Measurements from ENCODE around the gene SDR42E1. TPM values are rescaled to one million over a fixed set of nuclear protein-coding genes. Genes with fewer than 3 reads are reported as not detected.

Gene SDR42E1
- total and polyA plus RNA-seq, 2 of the 8 experiments (the other 6 are each of a cell fraction or from before 2014, with no cell fraction given): 0.03 TPM; not detected in 1

DNA sequence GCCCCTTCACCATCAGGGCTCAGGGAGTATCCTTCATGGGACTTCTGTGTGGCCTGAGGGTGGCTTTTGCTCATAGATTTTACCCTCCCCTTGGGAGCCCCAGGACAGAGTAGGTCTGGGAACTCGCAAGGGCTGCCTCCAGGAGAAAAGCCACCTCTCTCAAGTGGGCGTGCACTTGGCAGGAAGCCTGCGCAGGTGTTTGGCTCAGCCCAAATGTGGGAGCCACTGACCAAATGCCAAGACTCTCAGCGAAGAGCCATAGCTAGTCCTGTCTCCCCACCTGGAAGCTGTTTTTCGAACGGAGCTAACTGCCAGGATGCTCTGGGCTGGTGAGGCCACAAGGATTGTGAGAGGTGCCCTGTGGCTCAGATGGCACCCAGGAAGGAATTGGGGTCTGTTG is 21.7 kb upstream of the SDR42E1 start:
- 86% methylated on average over 6 of the region's 6 CpGs; no CpG with 5 or more reads in 1 of the 2 experiments for WGBS, 2 experiments (ENCODE audit: extremely low coverage in 1 of 2, insufficient coverage in 1 of 2, insufficient read length in 1 of 2, insufficient replicate concordance in 2 of 2, low coverage in 1 of 2, low lambda C conversion rate in 2 of 2, missing lambda C conversion rate in 1 of 2)
- no peaks in the 10 kb centered on the region for H3K36me3 ChIP-seq (ENCODE audit: control insufficient read depth in 2 of 4, insufficient read depth in 4 of 4, low read length in 3 of 4)
- H2AK5ac ChIP-seq (ENCODE audit: low read depth, low read length): no peak overlapping the region
- H2BK12ac ChIP-seq (ENCODE audit: low read depth, low read length): no peak overlapping the region
- H3K18ac ChIP-seq (ENCODE audit: extremely low read depth, low read length): no peak overlapping the region
- H4K20me1 ChIP-seq (replicated peaks in 1 of 2; ENCODE audit: control insufficient read depth in 1 of 2, insufficient read depth in 2 of 2, low read length in 2 of 2): peaks cover 0 to 2% of the 10 kb centered on the region in 2 experiments
- no peak overlapping the region for H3K4me2 ChIP-seq (ENCODE audit: insufficient read depth in 1 of 2, low read depth in 2 of 2, low read length in 2 of 2)
- H3K79me2 ChIP-seq (ENCODE audit: control insufficient read depth in 1 of 2, insufficient read depth in 2 of 2, low read length in 2 of 2): no peaks in the 10 kb centered on the region
- H3K23ac ChIP-seq (ENCODE audit: insufficient read length): no peak overlapping the region
- no peaks in the 10 kb centered on the region for H3K9me3 ChIP-seq (ENCODE audit: insufficient read depth in 2 of 2, low read depth in 1 of 2, low read length in 1 of 2)
- no peak overlapping the region for H2BK5ac ChIP-seq (ENCODE audit: low read depth, low read length)
- no peak overlapping the region for H3K56ac ChIP-seq (replicated peaks; ENCODE audit: insufficient read length, low read depth, low read length)
- no peak overlapping the region for H2BK20ac ChIP-seq (ENCODE audit: low read length)
- H4K91ac ChIP-seq (replicated peaks; ENCODE audit: insufficient read length, low read length): no peak overlapping the region
- H3K9ac ChIP-seq (replicated peaks in 1 of 4; ENCODE audit: extremely low read depth in 1 of 4, low read depth in 3 of 4, low read length in 3 of 4): no peak overlapping the region
- H3K79me1 ChIP-seq (ENCODE audit: low read depth, low read length): no peaks in the 10 kb centered on the region
- H4K8ac ChIP-seq (ENCODE audit: extremely low read depth, insufficient read depth, low read length): no peak overlapping the region
- H2BK15ac ChIP-seq (ENCODE audit: low read length): no peak overlapping the region
- DNase-seq (ENCODE audit: low read depth in 1 of 2, low spot score in 2 of 2) (no peak), FAIRE-seq (no peak)
- H3K4me3 ChIP-seq (ENCODE audit: extremely low read depth in 1 of 4, insufficient read depth in 2 of 4, low read depth in 3 of 4, low read length in 4 of 4): no peak overlapping the region
- no peak overlapping the region for H3K27ac ChIP-seq (ENCODE audit: low read depth, low read length)
- no peak overlapping the region for H2AFZ ChIP-seq (ENCODE audit: low read length)
- no peak overlapping the region for H3K4ac ChIP-seq (replicated peaks; ENCODE audit: insufficient read length, low read depth, low read length)
- H3K27me3 ChIP-seq (replicated peaks in 1 of 4; ENCODE audit: control insufficient read depth in 3 of 4, extremely low read depth in 1 of 4, insufficient read depth in 3 of 4, low read length in 3 of 4): no peaks in the 10 kb centered on the region
- CTCF ChIA-PET (ENCODE audit: partially characterized antibody): interaction anchor here (0.6 to 5.5 kb wide), 21 partner anchors 11 to 311 kb away, joined by 3 to 43 read pairs (median 4); no protein-coding TSS in a partner anchor
- no peaks in the 10 kb centered on the region; a peak in 1 of 7 replicates for H3K4me1 ChIP-seq (replicated peaks in 1 of 4; ENCODE audit: control insufficient read depth in 3 of 4, insufficient read depth in 4 of 4, low read length in 3 of 4)
- no peak overlapping the region for H4K5ac ChIP-seq (ENCODE audit: insufficient read length, low read depth, low read length)
- H3K23me2 ChIP-seq (ENCODE audit: low read depth, low read length): no peaks in the 10 kb centered on the region; the same call in 1 of the 2 replicates
- H2BK120ac ChIP-seq (replicated peaks; ENCODE audit: low read depth, low read length): no peak overlapping the region
- H3K14ac ChIP-seq (ENCODE audit: insufficient read length): no peak overlapping the region
- POLR2A ChIA-PET (ENCODE audit: partially characterized antibody): interaction anchor here (1.7 kb wide), 1 partner anchor 197 kb away, joined by 3 read pairs; no protein-coding TSS in a partner anchor
- TF ChIP-seq POLR2AphosphoS5 (IDR thresholded peaks at IDR 0.05; ENCODE audit: low read depth, low read length) (no peak), TBP (IDR thresholded peaks at IDR 0.05; ENCODE audit: low read depth, low read length) (no peak), EGR1 (IDR thresholded peaks at IDR 0.05; ENCODE audit: borderline replicate concordance, low read depth, low read length) (no peak), CHD2 (IDR thresholded peaks at IDR 0.05; ENCODE audit: low read length) (no peak), CHD1 (IDR thresholded peaks at IDR 0.05; ENCODE audit: low read depth, low read length) (no peak), TEAD4 (IDR thresholded peaks at IDR 0.05; ENCODE audit: low read depth, low read length) (no peak), SUZ12 (IDR thresholded peaks at IDR 0.05; ENCODE audit: low read length) (no peak), YY1 (IDR thresholded peaks at IDR 0.05; ENCODE audit: low read depth, low read length) (no peak)

All from H1 (cell line).